ENCODE results near the gene GXYLT2.

- no peak for TF ChIP-seq CTCF (IDR thresholded peaks at IDR 0.05)
- TF ChIP-seq EZH2 (IDR thresholded peaks at IDR 0.05; ENCODE audit: borderline replicate concordance, insufficient read depth, low read depth, low read length, poor library complexity, severe bottlenecking): no peak
These were observed 73.1 kb downstream of the GXYLT2 start for GRCh38 chr3:72960812-72961518.

All from B cell (primary cell).